GM12878 (cell line): Measurements from ENCODE around the gene NT5DC4. TPM values are rescaled to one million over a fixed set of nuclear protein-coding genes. Genes with fewer than 3 reads are reported as not detected.

Experiments used
- ATAC-seq: fragments of 200-7000 bp; cut with Tn5 transposase; 3 replicates; pipeline ENCODE4 v1.9.1; 2020; ENCODE audit warnings: mild to moderate bottlenecking, moderate library complexity
- BruUV-seq: library from RNA; stranded (reverse); fragments of 400-500 nt; replicated peaks from 2 replicates; lab custom pipeline; 2021; lab: Mats Ljungman, UMichigan
- CTCF ChIA-PET: fragments of 300-600 bp; sonication (Branson Sonifier 250); formaldehyde crosslinking; extraction: SDS; loops from one replicate; lab custom pipeline; 2021; ENCODE audit warnings: inconsistent platforms; lab: Yijun Ruan, JAX
- POLR2A ChIA-PET: fragments of 350-600 bp; formaldehyde crosslinking; extraction: SDS; loops from one replicate; lab custom pipeline; 2021; ENCODE audit warnings: inconsistent platforms; lab: Charles Lee
- RAD21 ChIA-PET: fragments of 300-600 bp; sonication (Branson Sonifier 250); formaldehyde crosslinking; loops from one replicate; lab custom pipeline; 2023; ENCODE audit warnings: antibody characterized with exemption; ENCODE audit not compliant: unreplicated experiment; lab: Charles Lee
- SMC1A ChIA-PET: fragments of 300-600 bp; sonication (Branson Sonifier 250); formaldehyde crosslinking; loops from one replicate; lab custom pipeline; 2023; ENCODE audit not compliant: unreplicated experiment, uncharacterized antibody; lab: Charles Lee
- DNase-seq: peaks from one replicate; pipeline ENCODE4 v3.0.0-alpha.2; 2011; ENCODE audit warnings: low read depth, low spot score
- FAIRE-seq: peaks from 3 replicates; lab custom pipeline; 2011; peaks lifted over from hg19 to GRCh38; lab: Jason Lieb, UNC
- H2AFZ ChIP-seq: 2 replicates; pipeline ENCODE4 v1.6.0; 2011; ENCODE audit warnings: low read depth, low read length, control low read depth; ENCODE audit not compliant: control insufficient read depth
- H3K27ac ChIP-seq: 2 replicates; pipeline ENCODE4 v1.5.1; 2011; ENCODE audit warnings: control low read depth; ENCODE audit not compliant: control insufficient read depth, insufficient read depth
- H3K27me3 ChIP-seq, 2 experiments: replicated peaks in 1 of 2; 2 replicates each; pipeline versions ENCODE4 v1.6.0 to v1.6.1; 2011; ENCODE audit warnings: low read length in 1 of 2; ENCODE audit not compliant: control insufficient read depth in 2 of 2, insufficient read depth in 2 of 2
- H3K36me3 ChIP-seq, 2 experiments: 2 replicates each; pipeline ENCODE4 v1.5.1; 2011; ENCODE audit warnings: low read length in 1 of 2; ENCODE audit not compliant: control insufficient read depth in 2 of 2, insufficient read depth in 2 of 2
- H3K4me1 ChIP-seq: 2 replicates; pipeline ENCODE4 v1.6.1; 2011; ENCODE audit warnings: mild to moderate bottlenecking, low read length, moderate library complexity, mixed read lengths; ENCODE audit not compliant: control insufficient read depth, insufficient read depth
- H3K4me2 ChIP-seq: 2 replicates; pipeline ENCODE4 v1.6.0; 2011; ENCODE audit warnings: control low read depth; ENCODE audit not compliant: control insufficient read depth, insufficient read depth
- H3K4me3 ChIP-seq: fragments of 200-600 bp; sonication (generic); 2 replicates; pipeline ENCODE4 v1.5.1; 2016
- H3K79me2 ChIP-seq: 2 replicates; pipeline ENCODE4 v1.6.0; 2011; ENCODE audit warnings: low read length; ENCODE audit not compliant: control insufficient read depth, insufficient read depth
- H3K9ac ChIP-seq: 2 replicates; pipeline ENCODE4 v1.8.0; 2011; ENCODE audit warnings: low read length, control low read depth, mixed read lengths; ENCODE audit not compliant: control insufficient read depth, insufficient read depth
- H3K9me3 ChIP-seq: replicated peaks from 3 replicates; pipeline ENCODE4 v1.5.1; 2011; ENCODE audit warnings: mild to moderate bottlenecking, low read length; ENCODE audit not compliant: control insufficient read depth, insufficient read depth
- H4K20me1 ChIP-seq: 2 replicates; pipeline ENCODE4 v1.6.0; 2011; ENCODE audit not compliant: control insufficient read depth, insufficient read depth
- BCL11A ChIP-seq: IDR thresholded peaks from 2 replicates; pipeline ENCODE4 v1.6.1; 2011; ENCODE audit warnings: low read depth, low read length
- BMI1 ChIP-seq: fragments of 450-650 bp; IDR thresholded peaks from 2 replicates; pipeline ENCODE4 v1.6.1; 2016; ENCODE audit warnings: mild to moderate bottlenecking, moderate library complexity, borderline replicate concordance
- CEBPB ChIP-seq, 2 experiments: fragments of 150-350 bp in 1 of 2; IDR thresholded peaks; 2 replicates each; pipeline ENCODE4 v1.6.1; 2012 to 2014; ENCODE audit warnings: low read depth in 2 of 2, low read length in 2 of 2, borderline replicate concordance in 1 of 2, inconsistent platforms in 1 of 2
- CHD1 ChIP-seq: IDR thresholded peaks from 2 replicates; pipeline ENCODE4 v1.6.1; 2012; ENCODE audit warnings: low read depth, low read length, improper control_type of control experiment
- CHD4 ChIP-seq: fragments of 200-600 bp; sonication (generic); IDR thresholded peaks from 2 replicates; pipeline ENCODE4 v1.6.1; 2016; ENCODE audit warnings: mild to moderate bottlenecking
- NR2C2 ChIP-seq: IDR thresholded peaks from 2 replicates; pipeline ENCODE4 v1.6.1; 2011; ENCODE audit warnings: borderline replicate concordance, low read depth; ENCODE audit not compliant: control insufficient read depth, insufficient read length
- RBBP5 ChIP-seq: fragments of 200-600 bp; sonication (generic); conservative IDR thresholded peaks from 2 replicates; pipeline ENCODE4 v1.6.1; 2016
- SREBF1 ChIP-seq: IDR thresholded peaks from 2 replicates; pipeline ENCODE4 v1.6.1; 2012; ENCODE audit warnings: mild to moderate bottlenecking, low read length
- ZNF217 ChIP-seq: fragments of 450-650 bp; IDR thresholded peaks from 2 replicates; pipeline ENCODE4 v1.6.1; 2017; ENCODE audit warnings: antibody characterized with exemption, mild to moderate bottlenecking
- WGBS: methylation state at CpG from one replicate; pipeline ENCODE4 v1.1.6; 2016; ENCODE audit warnings: low lambda C conversion rate; ENCODE audit not compliant: insufficient replicate concordance, insufficient coverage; ENCODE audit errors: missing lambda C conversion rate; 5-methylcytosine and 5-hydroxymethylcytosine counted together
- in situ Hi-C: fragments of 300-500 bp; cut with MboI; formaldehyde crosslinking; loops from 9 replicates; pipeline ENCODE4 v1.14.3; 2018; ENCODE audit warnings: mixed read lengths
- intact Hi-C: fragments of 100-400 bp; cut with micrococcal nuclease; formaldehyde crosslinking; loops from one replicate; pipeline ENCODE4 v1.14.2; 2022; ENCODE audit not compliant: unreplicated experiment
- polyA plus RNA-seq, 11 experiments: library from polyadenylated mRNA; depleted of rRNA in 4 of 11; unstranded in 6 of 11; stranded (reverse) in 5 of 11; fragments of >200 nt; fragmentation: Nextera tagmentation in 4 of 11; fragmentation: Illumina TruSeq in 1 of 11; extraction: Ambion mirVana in 4 of 11; extraction: Trizol in 1 of 11; gene quantifications; 1 replicate in 1 of 11; 2 replicates in 10 of 11; pipeline versions ENCODE4 v1.2.1 to v1.2.3, GENCODE V29; 2011 to 2016; ENCODE audit warnings: inconsistent platforms in 2 of 11, missing spikeins in 2 of 11, low read depth in 1 of 11
- total RNA-seq, 4 experiments: library from RNA; depleted of rRNA in 3 of 4; stranded (reverse); fragments of >200 nt in 3 of 4; fragmentation: Illumina TruSeq in 1 of 4; extraction: Trizol in 1 of 4; gene quantifications; 2 replicates each; pipeline versions ENCODE4 v1.2.1 to v1.2.3, GENCODE V29; 2013 to 2021

The NT5DC4 gene
- total and polyA plus RNA-seq, 10 of the 15 experiments (the other 5 are each of a cell fraction or from before 2014, with no cell fraction given) = 0.04 to 2.6 (median 0.32) TPM; not detected in 2

GRCh38 chr2:112723995-112724394 is 3.2 kb downstream of the NT5DC4 start:
- TF ChIP-seq ZNF217 (no peak), RBBP5 (no peak), CEBPB (IDR thresholded peaks at IDR 0.05; ENCODE audit: borderline replicate concordance in 1 of 2, low read depth in 2 of 2, low read length in 2 of 2) (no peak), NR2C2 (no peak), SREBF1 (no peak), BMI1 (no peak), BCL11A (no peak), CHD4 (no peak), CHD1 (no peak)
- H3K27ac ChIP-seq = no peak overlapping the region
- 60% methylated on average over 8 of the region's 8 CpGs for WGBS
- no peak overlapping the region for H3K4me3 ChIP-seq
- H2AFZ ChIP-seq = no peak overlapping the region
- no peaks in the 10 kb centered on the region for H3K79me2 ChIP-seq
- H3K27me3 ChIP-seq = no peaks in the 10 kb centered on the region
- H3K4me2 ChIP-seq = no peak overlapping the region
- ChIA-PET SMC1A (interaction anchor here (1.3 to 10.9 kb wide), 9 partner anchors 12 to 121 kb away, joined by 4 to 455 read pairs (median 58); no protein-coding TSS in a partner anchor), CTCF (interaction anchor here (0.9 to 12.8 kb wide), 12 partner anchors 9 to 140 kb away, joined by 4 to 671 read pairs (median 34); partner anchors contain the start of genes CHCHD5 and SLC20A1), RAD21 (interaction anchor here (1.1 to 10.7 kb wide), 10 partner anchors 11 to 217 kb away, joined by 3 to 494 read pairs (median 117); partner anchors contain the start of gene SLC20A1), POLR2A (interaction anchor here (0.7 to 4.9 kb wide), 6 partner anchors 16 to 120 kb away, joined by 3 to 51 read pairs (median 22); no protein-coding TSS in a partner anchor)
- H3K9me3 ChIP-seq = no peaks in the 10 kb centered on the region
- BruUV-seq = no TSS peak
- ATAC-seq (no peak), FAIRE-seq (no peak), DNase-seq (no peak)
- H3K9ac ChIP-seq = no peak overlapping the region
- H3K36me3 ChIP-seq = no peaks in the 10 kb centered on the region
- intact Hi-C loops = no loop called here
- no peaks in the 10 kb centered on the region for H4K20me1 ChIP-seq
- peaks cover 22% of the 10 kb centered on the region for H3K4me1 ChIP-seq
- in situ Hi-C loops = loop anchor here (5.0 kb wide), 2 partner anchors 97 to 122 kb away; no protein-coding TSS in a partner anchor
